A549 treated with Hydrocortisone at 1 μM for 4 hours (cell line): ENCODE results near the gene RPH3AL. TPM values are rescaled to one million over a fixed set of nuclear protein-coding genes. Genes with fewer than 3 reads are reported as not detected.

Source experiments
- total RNA-seq: library from RNA; stranded (reverse); fragments of 200-300 nt; extraction: Qiagen RNA extraction; gene quantifications from 5 replicates; pipeline ENCODE4 v1.2.3, GENCODE V29; 2022

Gene RPH3AL, protein sequence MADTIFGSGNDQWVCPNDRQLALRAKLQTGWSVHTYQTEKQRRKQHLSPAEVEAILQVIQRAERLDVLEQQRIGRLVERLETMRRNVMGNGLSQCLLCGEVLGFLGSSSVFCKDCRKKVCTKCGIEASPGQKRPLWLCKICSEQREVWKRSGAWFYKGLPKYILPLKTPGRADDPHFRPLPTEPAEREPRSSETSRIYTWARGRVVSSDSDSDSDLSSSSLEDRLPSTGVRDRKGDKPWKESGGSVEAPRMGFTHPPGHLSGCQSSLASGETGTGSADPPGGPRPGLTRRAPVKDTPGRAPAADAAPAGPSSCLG
- total RNA-seq, result 26.5 to 37.9 TPM (median 36.3 TPM) in 5 replicates

DNA sequence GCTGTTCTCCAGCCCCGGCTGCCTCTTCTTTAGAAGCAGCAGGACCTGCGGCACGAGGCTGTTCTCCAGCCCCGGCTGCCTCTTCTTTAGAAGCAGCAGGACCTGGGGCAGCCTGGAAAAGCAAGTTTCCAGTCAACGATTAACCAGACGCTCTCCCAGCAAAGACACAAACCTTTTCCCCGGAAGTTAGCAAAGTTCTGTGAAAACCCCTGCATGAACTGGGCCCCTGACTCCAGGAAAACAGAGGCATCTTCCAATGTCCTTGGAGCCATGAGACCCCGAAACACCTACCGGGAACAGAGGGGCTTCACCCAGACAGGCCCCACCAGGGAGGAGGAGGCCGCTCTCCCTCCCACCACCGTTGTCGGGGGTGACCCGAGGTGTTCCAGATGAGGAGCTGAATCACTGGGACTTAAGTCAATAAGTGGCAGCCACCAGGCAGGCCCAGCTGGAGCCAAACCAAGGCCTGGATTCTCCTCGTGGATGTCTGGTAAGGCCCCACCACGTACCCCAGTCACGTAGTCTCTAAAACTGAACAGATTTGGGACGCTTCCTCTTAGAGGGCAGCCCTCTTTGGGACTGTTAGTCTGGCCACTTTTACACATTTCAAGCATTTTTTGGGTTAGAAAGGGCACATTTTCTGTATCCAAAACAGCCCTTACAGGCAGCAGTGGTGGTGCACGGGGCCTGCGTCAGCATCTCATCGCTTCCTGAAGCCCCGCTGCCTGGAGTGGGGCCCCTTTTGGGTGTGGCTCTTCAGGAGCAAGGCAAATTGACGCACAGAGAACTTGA is at the start of gene RPH3AL:
RPH3AL (minus strand) TSS at position 387 of the 792 bp plus-strand sequence. CDS start 25,264 bp downstream, outside the sequence.

GRCh38 chr17:181245-182049 is 171.2 kb downstream of the RPH3AL start, which contains the start of gene DOC2B:
Gene DOC2B, minus strand, starts transcription at chr17:181650. Its CDS starts 171 bp downstream, at chr17:181479.

Other genes starting within 250 kb of the RPH3AL start
- gene SCGB1C2, start 215.2 kb downstream of the RPH3AL start, total RNA-seq, result not detected in 5 replicates
- 1.8 to 2.2 TPM (median 2.1 TPM) in 5 replicates for gene DOC2B, start 171.2 kb downstream of the RPH3AL start, total RNA-seq
- 25.3 to 35.5 TPM (median 31.4 TPM) in 5 replicates for gene RFLNB, start 93.1 kb upstream of the RPH3AL start, total RNA-seq